Thyroid gland (tissue), 4 donors: ENCODE results near the gene HLA-DMB. TPM values are rescaled to one million over a fixed set of nuclear protein-coding genes. Genes with fewer than 3 reads are reported as not detected.

Experiments
- DNase-seq, 2 donors: peaks; one replicate each; pipeline ENCODE4 v3.0.0-alpha.2; 2019
- H3K27ac ChIP-seq, 3 donors: fragments of 200-600 bp; sonication (generic); 1 replicate in 2 of 3; 2 replicates in 1 of 3; pipeline ENCODE4 v1.5.1; 2016 to 2019; ENCODE audit warnings: mild to moderate bottlenecking in 1 of 3, moderate library complexity in 1 of 3
- H3K27me3 ChIP-seq: fragments of 200-600 bp; sonication (generic); one replicate; pipeline ENCODE4 v1.5.1; 2019
- H3K36me3 ChIP-seq, 2 donors: fragments of 200-600 bp; sonication (generic); one replicate each; pipeline ENCODE4 v1.5.1; 2016 to 2019
- H3K4me1 ChIP-seq, 2 donors: fragments of 200-600 bp; sonication (generic); one replicate each; pipeline ENCODE4 v1.5.1; 2017 to 2019
- H3K4me3 ChIP-seq, 3 donors: fragments of 200-600 bp; sonication (generic); replicated peaks in 1 of 3; 1 replicate in 2 of 3; 2 replicates in 1 of 3; pipeline ENCODE4 v1.5.1; 2016; ENCODE audit warnings: mild to moderate bottlenecking in 1 of 3
- H3K9me3 ChIP-seq: fragments of 200-600 bp; sonication (generic); one replicate; pipeline ENCODE4 v1.5.1; 2017
- POLR2A ChIP-seq, 2 donors: fragments of 450-650 bp; IDR thresholded peaks; one replicate each; pipeline ENCODE4 v1.6.1; 2017; ENCODE audit warnings: antibody characterized with exemption in 2 of 2, mild to moderate bottlenecking in 2 of 2, moderate library complexity in 1 of 2
- WGBS, 2 donors: methylation state at CpG; one replicate each; pipeline ENCODE4 v1.1.5; 2017; 5-methylcytosine and 5-hydroxymethylcytosine counted together
- intact Hi-C: fragments of 100-400 bp; cut with DNase I; formaldehyde crosslinking; loops from one replicate; pipeline ENCODE4 v1.15.1; 2023
- total RNA-seq, 4 donors: library from RNA; depleted of rRNA; stranded (reverse); fragments of >200 nt; gene quantifications; one replicate each; pipeline ENCODE4 v1.2.3, GENCODE V29; 2016
- TF ChIP-seq, protein P1 (sequence below), 6 experiments: fragments of 200-600 bp in 3 of 6; fragments of 450-650 bp in 3 of 6; sonication (generic) in 3 of 6; IDR thresholded peaks; one replicate each; pipeline ENCODE4 v1.5.1; 2016 to 2019; ENCODE audit warnings: antibody characterized with exemption in 6 of 6, mild to moderate bottlenecking in 2 of 6, inconsistent platforms in 1 of 6, moderate library complexity in 1 of 6

The HLA-DMB gene
- total RNA-seq, 4 donors from 2014 or later: 34.7 to 82.9 (median 51.3) TPM

GRCh38 chr6:32932132-32932868 is 8.5 kb downstream of the HLA-DMB start:
- DNase-seq: peak; percentile 40
- Histone ChIP-seq H3K27me3 (no peaks in the 10 kb centered on the region), H3K4me1 (peaks cover 27 to 37% of the 10 kb centered on the region in 2 donors), H3K4me3 (no peak overlapping the region), H3K36me3 (no peaks in the 10 kb centered on the region), H3K27ac (peak overlapping the region; percentile 1 to 70 (median 51)), H3K9me3 (no peaks in the 10 kb centered on the region)
- TF ChIP-seq POLR2A (IDR thresholded peaks at IDR 0.05): no peak
- TF ChIP-seq, protein P1, sequence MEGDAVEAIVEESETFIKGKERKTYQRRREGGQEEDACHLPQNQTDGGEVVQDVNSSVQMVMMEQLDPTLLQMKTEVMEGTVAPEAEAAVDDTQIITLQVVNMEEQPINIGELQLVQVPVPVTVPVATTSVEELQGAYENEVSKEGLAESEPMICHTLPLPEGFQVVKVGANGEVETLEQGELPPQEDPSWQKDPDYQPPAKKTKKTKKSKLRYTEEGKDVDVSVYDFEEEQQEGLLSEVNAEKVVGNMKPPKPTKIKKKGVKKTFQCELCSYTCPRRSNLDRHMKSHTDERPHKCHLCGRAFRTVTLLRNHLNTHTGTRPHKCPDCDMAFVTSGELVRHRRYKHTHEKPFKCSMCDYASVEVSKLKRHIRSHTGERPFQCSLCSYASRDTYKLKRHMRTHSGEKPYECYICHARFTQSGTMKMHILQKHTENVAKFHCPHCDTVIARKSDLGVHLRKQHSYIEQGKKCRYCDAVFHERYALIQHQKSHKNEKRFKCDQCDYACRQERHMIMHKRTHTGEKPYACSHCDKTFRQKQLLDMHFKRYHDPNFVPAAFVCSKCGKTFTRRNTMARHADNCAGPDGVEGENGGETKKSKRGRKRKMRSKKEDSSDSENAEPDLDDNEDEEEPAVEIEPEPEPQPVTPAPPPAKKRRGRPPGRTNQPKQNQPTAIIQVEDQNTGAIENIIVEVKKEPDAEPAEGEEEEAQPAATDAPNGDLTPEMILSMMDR (IDR thresholded peaks at IDR 0.05): no peak
- WGBS, 2 donors: 46 to 56% methylated on average over 7 of the region's 7 CpGs
- intact Hi-C loops: loop anchor here (5.0 kb wide), 2 partner anchors 35 to 50 kb away; no protein-coding TSS in a partner anchor

DNA sequence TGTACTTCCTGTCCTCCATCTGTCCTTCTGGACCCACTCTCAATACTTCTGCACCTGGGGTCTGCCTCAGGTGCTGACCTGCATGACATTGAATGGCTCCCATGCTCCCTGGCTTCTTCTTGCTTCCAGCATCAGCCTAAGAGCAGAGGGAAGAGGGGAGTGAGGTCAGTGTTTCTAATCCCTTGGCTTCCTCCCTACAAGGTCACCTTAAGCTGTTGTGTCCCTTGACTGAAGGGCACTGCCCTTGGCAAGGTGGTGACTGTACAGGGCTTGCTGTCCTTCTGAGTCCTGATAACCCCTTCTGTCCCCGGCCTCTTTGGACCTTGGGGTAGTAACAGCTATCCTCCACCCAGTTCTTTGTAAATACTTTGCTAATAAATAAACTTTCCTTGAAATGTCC is 9.6 kb downstream of the HLA-DMB start:
- WGBS, 2 donors: 0 to 44% methylated on average over 1 of the region's 1 CpG
- H3K27ac ChIP-seq: peak overlapping the region; percentile 1 to 70 (median 51)
- intact Hi-C loops: loop anchor here (5.0 kb wide), 2 partner anchors 34 to 51 kb away; no protein-coding TSS in a partner anchor

DNA sequence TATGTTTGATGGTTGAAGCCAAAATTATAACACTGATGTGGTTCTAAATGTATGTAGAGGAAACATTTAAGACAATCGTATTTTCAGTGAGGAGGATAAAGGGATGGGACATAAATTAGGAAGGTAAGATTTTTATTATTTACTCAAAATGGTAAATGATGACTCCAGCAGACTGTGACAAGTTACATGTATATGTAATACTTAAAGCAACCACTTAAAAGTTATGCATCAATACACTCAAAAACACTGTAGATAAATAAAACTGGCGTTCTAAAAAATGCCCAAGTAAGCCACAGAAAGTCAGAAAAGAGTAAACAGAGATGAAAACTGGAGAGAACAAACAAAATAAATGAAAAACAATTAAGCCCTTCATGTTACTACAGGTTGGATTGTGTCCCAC is 18.7 kb downstream of the HLA-DMB start:
- Histone ChIP-seq H3K36me3 (no peaks in the 10 kb centered on the region), H3K27ac (no peak overlapping the region), H3K4me1 (no peaks in the 10 kb centered on the region), H3K9me3 (no peaks in the 10 kb centered on the region), H3K27me3 (no peaks in the 10 kb centered on the region), H3K4me3 (no peak overlapping the region)
- no peak for TF ChIP-seq POLR2A (IDR thresholded peaks at IDR 0.05)
- TF ChIP-seq, protein P1 (IDR thresholded peaks at IDR 0.05): no peak
- intact Hi-C loops: no loop called here
- no peak for DNase-seq
- WGBS, 2 donors: 90 to 91% methylated on average over 2 of the region's 2 CpGs

More for the DNA sequence above, 9.6 kb downstream of the HLA-DMB start:
- Histone ChIP-seq H3K4me3 (no peak overlapping the region), H3K4me1 (peaks cover 21 to 27% of the 10 kb centered on the region in 2 donors), H3K27me3 (no peaks in the 10 kb centered on the region), H3K36me3 (no peaks in the 10 kb centered on the region), H3K9me3 (no peaks in the 10 kb centered on the region)
- no peak for DNase-seq
- no peak for TF ChIP-seq POLR2A (IDR thresholded peaks at IDR 0.05)
- TF ChIP-seq, protein P1 (IDR thresholded peaks at IDR 0.05): no peak

- H3K4me1 ChIP-seq: no peaks in the 10 kb centered on the region
- no peak for TF ChIP-seq POLR2A (IDR thresholded peaks at IDR 0.05)
- TF ChIP-seq, protein P1 (IDR thresholded peaks at IDR 0.05): no peak
- no peak overlapping the region for H3K27ac ChIP-seq
- H3K4me3 ChIP-seq: no peak overlapping the region
- no peaks in the 10 kb centered on the region for H3K36me3 ChIP-seq
- no peak for DNase-seq
- WGBS, 2 donors: 73 to 79% methylated on average over 2 of the region's 2 CpGs
- H3K27me3 ChIP-seq: no peaks in the 10 kb centered on the region
- H3K9me3 ChIP-seq: no peaks in the 10 kb centered on the region
- intact Hi-C loops: no loop called here
These were observed 20.1 kb downstream of the HLA-DMB start for GRCh38 chr6:32920715-32921114.

DNA sequence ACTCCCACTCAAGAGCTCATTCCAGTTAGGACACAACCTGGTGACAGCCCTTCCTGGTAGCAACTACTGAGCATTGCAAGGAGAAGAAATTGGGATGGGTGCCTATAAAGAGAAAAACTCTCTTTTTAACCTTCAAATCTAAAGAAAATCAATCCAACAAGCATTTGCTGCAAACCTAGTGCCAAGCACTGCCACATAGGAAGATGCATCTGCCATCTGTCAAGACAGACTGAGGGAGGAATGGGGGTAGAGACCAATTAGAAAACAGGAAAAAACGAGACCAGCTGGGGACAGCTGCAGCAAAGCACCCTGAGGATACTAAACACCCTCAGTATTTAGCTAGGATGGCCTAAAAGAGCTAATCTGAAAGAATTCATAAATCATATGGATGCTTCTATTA is 27.9 kb downstream of the HLA-DMB start:
- WGBS, 2 donors: 63 to 66% methylated on average over 1 of the region's 1 CpG
- Histone ChIP-seq H3K27ac (no peak overlapping the region), H3K27me3 (no peaks in the 10 kb centered on the region), H3K36me3 (no peaks in the 10 kb centered on the region), H3K9me3 (no peaks in the 10 kb centered on the region), H3K4me3 (no peak overlapping the region), H3K4me1 (no peaks in the 10 kb centered on the region)
- DNase-seq: no peak
- TF ChIP-seq, protein P1 (IDR thresholded peaks at IDR 0.05): no peak
- TF ChIP-seq POLR2A (IDR thresholded peaks at IDR 0.05): no peak
- intact Hi-C loops: no loop called here
